Astrocyte of the cerebellum (primary cell): ENCODE results near the gene PDLIM1.

ENCODE experiments used
- DNase-seq: peaks from one replicate; pipeline ENCODE4 v3.0.0-alpha.2; 2011; ENCODE audit warnings: low read depth
- H3K4me3 ChIP-seq: 2 replicates; pipeline ENCODE4 v1.5.1; 2011; ENCODE audit warnings: mild to moderate bottlenecking, low read depth, low read length, moderate library complexity
- CTCF ChIP-seq: IDR thresholded peaks from 2 replicates; pipeline ENCODE4 v1.5.1; 2012; ENCODE audit warnings: low read length, low read depth, moderate library complexity, mild to moderate bottlenecking; ENCODE audit errors: missing control alignments
- in situ Hi-C: cut with HindIII; loops from 2 replicates; pipeline ENCODE4 v1.10.0; 2017; ENCODE audit warnings: low sequenced_read_pairs

PDLIM1 gene

DNA sequence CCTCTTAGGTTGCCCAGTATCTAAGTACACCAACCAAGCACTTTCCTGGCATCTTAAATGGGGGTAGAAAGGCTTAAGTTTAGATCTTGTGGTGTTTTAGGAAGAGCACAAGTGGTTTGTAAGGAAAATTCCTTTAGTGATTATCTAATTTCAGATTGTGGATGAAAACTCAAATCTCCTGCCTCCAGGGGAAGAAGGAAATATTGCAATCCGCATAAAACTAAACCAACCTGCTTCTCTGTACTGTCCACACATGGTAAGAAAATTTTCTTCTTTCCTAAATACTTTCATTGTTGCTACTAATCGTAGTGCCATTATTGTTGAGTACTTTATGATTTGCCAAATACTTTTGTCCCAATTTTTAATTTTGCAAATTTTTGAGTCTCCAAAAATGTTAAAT is 65.7 kb downstream of the PDLIM1 start:
- TF ChIP-seq CTCF = peak; percentile 17
- in situ Hi-C loops = no loop called here
- DNase-seq = no peak
- no peak overlapping the region for H3K4me3 ChIP-seq

DNA sequence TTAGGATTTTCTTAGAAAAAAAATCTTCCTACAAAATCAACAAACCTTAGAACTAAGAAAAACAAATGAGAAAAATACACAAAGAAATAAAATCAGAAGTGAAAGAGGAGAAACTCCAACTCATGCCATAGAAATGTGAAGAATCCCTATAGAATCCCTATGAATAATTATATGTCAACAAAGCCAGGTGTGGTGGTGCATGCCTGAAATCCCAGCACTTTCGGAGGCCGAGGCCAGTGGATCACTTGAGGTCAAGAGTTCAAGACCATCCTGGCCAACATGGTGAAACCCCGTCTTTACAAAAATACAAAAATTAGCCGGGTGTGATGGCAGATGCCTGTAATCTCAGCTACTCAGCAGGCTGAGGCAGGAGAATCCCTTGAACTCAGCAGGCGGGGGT is 69.7 kb downstream of the PDLIM1 start:
- peak; percentile 36 for DNase-seq
- no peak for TF ChIP-seq CTCF
- H3K4me3 ChIP-seq = no peak overlapping the region
- in situ Hi-C loops = no loop called here

GRCh38 chr10:95220539-95220938 is 70.3 kb downstream of the PDLIM1 start:
- no peak for DNase-seq
- no peak for TF ChIP-seq CTCF
- in situ Hi-C loops = no loop called here
- no peak overlapping the region for H3K4me3 ChIP-seq

- in situ Hi-C loops = no loop called here
- TF ChIP-seq CTCF = no peak
Observed at GRCh38 chr10:95217476-95217875, 73.3 kb downstream of the PDLIM1 start.

GRCh38 chr10:95214793-95215192 is 76.0 kb downstream of the PDLIM1 start:
- in situ Hi-C loops = no loop called here
- no peak overlapping the region for H3K4me3 ChIP-seq
- TF ChIP-seq CTCF = no peak
- no peak for DNase-seq

More at GRCh38 chr10:95217476-95217875, 73.3 kb downstream of the PDLIM1 start:
- H3K4me3 ChIP-seq = no peak overlapping the region
- DNase-seq = no peak

- no peak for DNase-seq
- H3K4me3 ChIP-seq = no peak overlapping the region
- in situ Hi-C loops = no loop called here
- TF ChIP-seq CTCF = no peak
Observed at GRCh38 chr10:95214369-95214768, 76.4 kb downstream of the PDLIM1 start.
